ENCODE data around the gene POLR1B.

DNA sequence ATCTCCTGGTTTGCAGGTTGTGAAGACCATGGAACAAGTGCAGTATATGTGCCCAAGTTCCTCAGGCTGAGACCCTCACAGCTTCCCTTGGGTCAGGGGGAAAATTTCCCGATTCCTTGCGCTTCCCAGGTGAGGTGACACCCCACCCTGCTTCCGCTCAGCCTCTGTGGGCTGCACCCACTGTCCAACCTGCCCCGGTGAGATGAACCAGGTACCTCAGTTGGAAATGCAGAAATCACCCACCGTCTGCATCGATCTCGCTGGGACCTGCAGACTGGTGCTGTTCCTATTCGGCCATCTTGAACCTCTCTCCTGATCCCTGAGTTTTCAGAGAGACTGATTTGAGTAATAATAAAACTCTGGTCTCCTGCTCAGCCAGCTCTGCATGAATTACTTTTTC, 72.8 kb downstream of the POLR1B start:
- TF ChIP-seq, protein P1, sequence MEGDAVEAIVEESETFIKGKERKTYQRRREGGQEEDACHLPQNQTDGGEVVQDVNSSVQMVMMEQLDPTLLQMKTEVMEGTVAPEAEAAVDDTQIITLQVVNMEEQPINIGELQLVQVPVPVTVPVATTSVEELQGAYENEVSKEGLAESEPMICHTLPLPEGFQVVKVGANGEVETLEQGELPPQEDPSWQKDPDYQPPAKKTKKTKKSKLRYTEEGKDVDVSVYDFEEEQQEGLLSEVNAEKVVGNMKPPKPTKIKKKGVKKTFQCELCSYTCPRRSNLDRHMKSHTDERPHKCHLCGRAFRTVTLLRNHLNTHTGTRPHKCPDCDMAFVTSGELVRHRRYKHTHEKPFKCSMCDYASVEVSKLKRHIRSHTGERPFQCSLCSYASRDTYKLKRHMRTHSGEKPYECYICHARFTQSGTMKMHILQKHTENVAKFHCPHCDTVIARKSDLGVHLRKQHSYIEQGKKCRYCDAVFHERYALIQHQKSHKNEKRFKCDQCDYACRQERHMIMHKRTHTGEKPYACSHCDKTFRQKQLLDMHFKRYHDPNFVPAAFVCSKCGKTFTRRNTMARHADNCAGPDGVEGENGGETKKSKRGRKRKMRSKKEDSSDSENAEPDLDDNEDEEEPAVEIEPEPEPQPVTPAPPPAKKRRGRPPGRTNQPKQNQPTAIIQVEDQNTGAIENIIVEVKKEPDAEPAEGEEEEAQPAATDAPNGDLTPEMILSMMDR (conservative IDR thresholded peaks at IDR 0.05; ENCODE audit: low read depth in 2 of 2) = no peak
- TF ChIP-seq EZH2phosphoT487 (IDR thresholded peaks at IDR 0.05; ENCODE audit: unreplicated experiment) = no peak
- TF ChIP-seq POLR2AphosphoS5 (IDR thresholded peaks at IDR 0.05; ENCODE audit: low read depth) = no peak
- no peak for TF ChIP-seq CREB1 (CRISPR knock-in tag; IDR thresholded peaks at IDR 0.05; ENCODE audit: low read depth)

All from GM23338 (cell line).